NCI-H345 treated with DMSO at 0.1 percent for 48 hours (cell line): ENCODE measurements around the gene FNBP1L.

Source experiments
- DNase-seq: peaks from one replicate; lab custom pipeline; 2025; ENCODE audit not compliant: unreplicated experiment; lab: John Stamatoyannopoulos, UW

Gene FNBP1L

GRCh38 chr1:93483606-93484005, 35.7 kb downstream of the FNBP1L start:
- DNase-seq: no peak

DNA sequence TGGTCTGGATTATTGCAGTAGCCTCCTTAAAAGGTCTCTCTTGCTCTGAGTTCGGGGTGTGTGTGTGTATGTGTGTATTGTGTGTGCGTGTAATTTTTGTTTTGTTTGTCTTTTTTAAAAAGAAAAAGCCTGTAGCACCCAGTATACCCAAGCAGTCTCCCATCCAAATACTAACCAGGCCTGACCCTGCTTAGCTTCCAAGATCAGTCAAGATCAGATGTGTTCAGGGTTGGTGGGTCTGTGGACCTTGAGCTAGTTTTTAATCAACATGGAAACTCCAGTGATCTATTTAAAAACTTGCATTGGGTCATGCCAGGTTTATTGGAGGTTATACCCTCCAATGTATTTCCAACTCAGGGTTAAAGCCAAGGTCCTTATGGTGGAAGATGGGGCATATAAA, 40.3 kb downstream of the FNBP1L start:
- DNase-seq: no peak

- no peak for DNase-seq
Observed at GRCh38 chr1:93489756-93490155, 41.8 kb downstream of the FNBP1L start.

DNA sequence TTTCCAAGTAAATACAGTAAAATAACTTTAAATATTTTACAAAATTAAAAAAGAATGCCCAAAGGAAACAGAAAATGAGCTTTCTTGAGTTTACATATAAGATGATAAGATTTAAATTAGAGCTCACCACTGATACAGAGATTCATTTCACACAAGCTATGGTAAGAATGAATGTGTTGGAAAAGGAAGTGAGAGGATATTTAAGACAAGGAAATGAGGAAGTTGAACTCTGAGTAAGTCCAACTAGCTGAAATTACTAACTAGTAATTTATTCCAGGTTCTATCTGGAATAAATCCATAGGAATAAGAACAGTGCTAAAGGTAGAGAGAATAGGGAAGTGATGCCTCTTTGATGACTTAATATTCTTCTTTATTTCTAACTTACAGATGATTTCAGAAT, 42.4 kb downstream of the FNBP1L start:
- DNase-seq: no peak

- no peak for DNase-seq
Observed at GRCh38 chr1:93495911-93496310, 48.0 kb downstream of the FNBP1L start.

DNA sequence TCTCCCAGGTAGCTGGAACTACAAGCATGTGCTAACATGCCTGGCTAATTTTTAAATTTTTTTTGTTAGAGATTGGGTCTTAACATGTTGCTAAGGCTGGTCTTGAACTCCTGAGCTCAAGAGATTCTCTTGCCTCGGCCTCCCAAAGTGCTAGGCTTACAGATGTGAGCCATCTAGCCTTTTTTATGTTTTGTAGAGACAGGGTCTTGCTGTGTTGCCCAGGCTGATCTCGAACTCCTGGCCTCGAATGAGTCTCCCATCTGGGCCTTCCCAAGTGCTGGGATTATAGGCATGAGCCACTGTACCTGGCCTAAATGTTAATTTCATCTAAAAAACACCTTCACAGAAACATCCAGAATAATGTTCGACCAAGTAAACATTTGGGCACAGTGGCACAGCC, 48.6 kb downstream of the FNBP1L start:
- DNase-seq: no peak

GRCh38 chr1:93499075-93499474, 51.2 kb downstream of the FNBP1L start:
- DNase-seq: no peak

DNA sequence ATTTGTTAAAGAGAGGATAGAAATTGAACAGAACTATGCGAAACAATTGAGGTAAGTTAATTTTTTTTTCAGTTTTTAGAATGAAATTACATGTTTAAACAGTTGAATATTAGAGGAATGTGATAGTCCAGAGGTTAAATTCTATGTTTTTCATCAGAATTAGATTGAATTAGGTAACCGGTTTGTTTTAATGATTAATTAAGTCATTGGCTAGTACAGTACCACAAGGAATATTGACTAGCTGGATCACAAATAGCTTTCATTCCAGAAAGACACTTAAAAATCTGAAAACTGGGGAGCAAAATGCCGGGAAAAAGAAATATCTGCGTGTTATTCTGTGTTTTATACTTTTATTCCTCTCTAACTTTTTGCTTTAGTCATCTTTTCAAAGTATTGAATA, 51.6 kb downstream of the FNBP1L start:
- DNase-seq: no peak

- no peak for DNase-seq
Observed at GRCh38 chr1:93500275-93500674, 52.4 kb downstream of the FNBP1L start.

GRCh38 chr1:93501399-93501798, 53.5 kb downstream of the FNBP1L start:
- no peak for DNase-seq

DNA sequence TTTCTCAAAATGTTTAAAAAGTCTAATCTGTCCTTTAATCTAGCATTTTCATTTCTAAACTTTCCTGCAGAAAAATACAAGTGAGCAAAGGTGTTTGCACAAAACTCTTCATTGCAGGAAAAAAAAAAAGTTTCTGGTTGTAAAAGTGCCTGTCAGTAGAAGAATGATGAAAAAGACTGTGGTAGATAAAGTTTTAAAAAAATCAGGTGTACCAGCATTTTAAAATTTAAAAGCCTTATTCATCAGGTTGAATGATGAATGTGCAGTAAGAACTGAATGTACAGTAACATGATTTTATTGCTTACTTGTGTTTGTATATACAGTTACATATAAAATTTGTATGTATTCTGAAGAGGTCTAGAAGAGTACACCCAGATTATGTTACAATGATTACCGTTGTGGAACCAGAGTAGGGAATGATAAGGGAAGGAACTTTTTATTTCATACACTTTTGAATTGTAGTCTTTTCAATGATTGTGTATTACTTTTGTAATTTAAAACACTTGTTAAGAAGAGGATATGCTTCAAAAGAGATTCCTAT, 54.0 kb downstream of the FNBP1L start:
- no peak for DNase-seq

DNA sequence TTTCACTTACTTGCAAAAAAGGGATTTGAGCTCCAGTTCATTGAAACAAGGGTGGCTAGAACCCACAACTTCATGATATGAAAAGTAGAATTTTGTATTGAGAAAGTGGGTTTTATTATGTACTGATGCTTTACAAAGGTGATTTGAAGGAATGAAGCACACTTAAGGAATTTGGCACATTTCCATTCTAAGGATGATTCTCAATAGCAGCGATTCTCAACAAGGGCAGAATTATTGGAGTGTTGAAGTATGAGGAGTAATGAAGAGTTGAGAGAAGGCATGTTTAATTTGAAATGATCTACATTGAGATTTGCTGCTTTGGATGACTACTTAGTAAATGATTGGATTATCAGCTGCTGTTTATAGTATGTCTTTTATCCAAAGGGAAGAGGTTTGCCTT, 54.7 kb downstream of the FNBP1L start:
- no peak for DNase-seq

DNA sequence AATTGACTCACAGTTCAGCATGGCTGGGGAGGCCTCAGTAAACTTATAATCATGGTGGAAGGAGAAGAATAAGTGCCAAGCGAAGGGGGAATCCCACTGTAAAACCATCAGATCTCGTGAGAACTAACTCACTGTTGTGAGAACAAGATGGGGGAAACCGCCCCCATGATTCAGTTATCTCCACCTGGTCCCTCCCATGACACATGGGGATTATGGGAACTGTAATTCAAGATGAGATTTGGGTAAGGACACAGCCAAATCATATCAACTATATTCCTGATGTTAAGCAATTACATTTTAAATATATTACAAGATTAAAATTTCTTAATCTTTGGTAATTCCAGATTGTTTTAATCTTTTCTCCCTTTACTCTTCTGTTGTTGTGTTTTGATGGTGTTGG, 55.2 kb downstream of the FNBP1L start:
- DNase-seq: no peak

DNA sequence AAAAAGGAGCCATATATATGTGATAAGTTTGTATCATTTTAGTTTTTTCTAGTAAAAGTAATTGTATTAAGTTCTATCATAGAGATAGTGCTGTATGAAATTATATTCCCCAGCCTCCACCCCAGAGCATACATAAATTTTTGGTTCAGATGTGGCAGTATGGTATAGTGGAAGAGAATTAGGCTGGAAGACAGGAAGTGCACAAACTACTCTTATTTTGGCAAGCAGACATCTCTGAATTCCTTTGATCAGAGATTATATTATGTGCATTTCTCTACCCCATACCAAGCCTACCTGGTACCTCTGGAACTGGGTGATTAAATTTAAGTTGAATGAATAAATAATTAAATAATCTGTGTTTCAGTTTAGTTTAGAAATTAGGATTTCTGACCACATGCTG, 55.9 kb downstream of the FNBP1L start:
- no peak for DNase-seq

DNA sequence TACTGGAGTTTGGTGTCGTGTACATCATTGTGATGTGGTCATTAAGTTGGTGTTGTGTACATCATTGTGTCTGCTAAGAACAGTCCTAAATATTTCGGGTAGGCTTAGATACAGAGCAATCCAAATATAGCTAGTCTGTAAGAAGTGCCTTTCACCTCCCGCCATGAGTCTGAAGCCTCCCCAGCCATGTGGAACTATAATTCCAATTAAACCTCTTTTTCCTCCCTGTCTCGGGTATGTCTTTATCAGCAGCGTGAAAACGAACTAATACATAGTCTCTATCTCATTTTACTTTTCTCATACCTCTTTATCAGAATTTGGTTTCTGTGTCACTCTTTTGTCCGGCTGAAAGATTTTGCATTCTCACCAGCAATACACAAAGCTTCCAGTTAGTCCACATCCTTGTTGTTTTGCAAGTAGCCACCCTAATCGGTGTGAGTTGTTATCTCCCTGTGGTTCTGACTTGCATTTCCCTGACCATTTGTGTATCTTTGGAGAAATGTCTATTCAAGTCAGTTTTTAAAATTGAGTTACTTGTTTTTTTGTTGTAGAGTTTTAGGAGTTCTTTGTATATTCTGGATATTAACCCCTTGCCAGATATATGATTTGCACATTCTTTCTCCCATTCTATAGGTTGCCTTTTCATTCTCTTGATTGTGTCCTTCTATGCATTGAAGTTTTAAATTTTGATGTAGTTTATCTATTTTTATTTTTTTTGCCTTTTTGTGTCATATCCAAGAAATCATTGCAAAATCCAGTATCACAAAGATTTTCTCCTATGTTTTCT, 56.5 kb downstream of the FNBP1L start:
- DNase-seq: no peak

- DNase-seq: no peak
Observed at GRCh38 chr1:93506126-93506525, 58.2 kb downstream of the FNBP1L start.

GRCh38 chr1:93516164-93516563, 68.2 kb downstream of the FNBP1L start:
- no peak for DNase-seq

DNA sequence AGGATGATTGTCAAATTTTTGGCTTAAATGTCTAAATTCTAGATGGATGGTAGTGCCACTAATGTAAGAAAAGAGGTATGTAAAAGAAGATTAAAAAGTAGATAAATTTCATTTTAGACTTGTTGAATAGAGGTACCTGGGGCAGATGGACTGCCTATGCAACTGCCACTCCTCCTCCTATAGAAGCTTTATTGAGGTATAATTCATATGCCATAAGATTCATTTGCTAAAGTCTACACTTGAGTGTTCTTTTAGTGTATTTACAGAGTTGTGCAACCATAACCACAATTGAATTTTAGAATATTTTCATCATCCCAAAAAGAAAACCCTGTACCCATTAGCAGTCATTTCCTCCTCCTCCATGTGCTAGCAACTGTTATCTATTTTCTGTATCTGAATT, 70.6 kb downstream of the FNBP1L start:
- DNase-seq: no peak

GRCh38 chr1:93519199-93519829, 71.4 kb downstream of the FNBP1L start:
- no peak for DNase-seq

GRCh38 chr1:93521618-93522017, 73.7 kb downstream of the FNBP1L start:
- DNase-seq: no peak

GRCh38 chr1:93522721-93523120, 74.8 kb downstream of the FNBP1L start:
- no peak for DNase-seq

DNA sequence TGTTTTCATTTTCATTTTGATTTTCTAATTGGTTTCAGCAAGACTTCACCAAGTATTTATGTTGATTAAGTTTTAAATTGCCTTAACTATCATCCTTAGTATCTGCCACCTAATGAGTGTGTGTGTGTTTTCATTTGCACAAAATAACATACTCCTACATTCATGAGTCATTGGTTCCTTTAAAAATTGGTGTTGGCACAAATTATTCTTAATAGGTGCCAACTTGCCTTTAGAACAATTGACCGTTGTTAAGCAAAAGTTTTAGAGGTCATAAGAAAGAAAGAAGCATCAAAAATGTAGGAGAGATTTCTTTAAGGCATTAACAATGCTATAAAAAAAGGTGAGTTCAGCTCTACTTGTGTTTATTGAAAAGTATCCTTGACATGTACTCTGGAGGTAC, 77.5 kb downstream of the FNBP1L start:
- DNase-seq: no peak

GRCh38 chr1:93526431-93526830, 78.5 kb downstream of the FNBP1L start:
- no peak for DNase-seq
